ENCODE results near the gene OLFML3.

- TF ChIP-seq CTCF (CRISPR knock-in tag; IDR thresholded peaks at IDR 0.05) (no peak), NBN (conservative IDR thresholded peaks at IDR 0.05) (no peak), SP4 (CRISPR knock-in tag; IDR thresholded peaks at IDR 0.05) (no peak), CREM (IDR thresholded peaks at IDR 0.05) (no peak), CREM (CRISPR knock-in tag; IDR thresholded peaks at IDR 0.05) (no peak), RBAK (CRISPR knock-in tag; IDR thresholded peaks at IDR 0.05) (no peak), ATF1 (CRISPR knock-in tag; IDR thresholded peaks at IDR 0.05) (no peak), ELF4 (CRISPR knock-in tag; IDR thresholded peaks at IDR 0.05; ENCODE audit: borderline replicate concordance) (no peak)
- TF ChIP-seq, protein P1, sequence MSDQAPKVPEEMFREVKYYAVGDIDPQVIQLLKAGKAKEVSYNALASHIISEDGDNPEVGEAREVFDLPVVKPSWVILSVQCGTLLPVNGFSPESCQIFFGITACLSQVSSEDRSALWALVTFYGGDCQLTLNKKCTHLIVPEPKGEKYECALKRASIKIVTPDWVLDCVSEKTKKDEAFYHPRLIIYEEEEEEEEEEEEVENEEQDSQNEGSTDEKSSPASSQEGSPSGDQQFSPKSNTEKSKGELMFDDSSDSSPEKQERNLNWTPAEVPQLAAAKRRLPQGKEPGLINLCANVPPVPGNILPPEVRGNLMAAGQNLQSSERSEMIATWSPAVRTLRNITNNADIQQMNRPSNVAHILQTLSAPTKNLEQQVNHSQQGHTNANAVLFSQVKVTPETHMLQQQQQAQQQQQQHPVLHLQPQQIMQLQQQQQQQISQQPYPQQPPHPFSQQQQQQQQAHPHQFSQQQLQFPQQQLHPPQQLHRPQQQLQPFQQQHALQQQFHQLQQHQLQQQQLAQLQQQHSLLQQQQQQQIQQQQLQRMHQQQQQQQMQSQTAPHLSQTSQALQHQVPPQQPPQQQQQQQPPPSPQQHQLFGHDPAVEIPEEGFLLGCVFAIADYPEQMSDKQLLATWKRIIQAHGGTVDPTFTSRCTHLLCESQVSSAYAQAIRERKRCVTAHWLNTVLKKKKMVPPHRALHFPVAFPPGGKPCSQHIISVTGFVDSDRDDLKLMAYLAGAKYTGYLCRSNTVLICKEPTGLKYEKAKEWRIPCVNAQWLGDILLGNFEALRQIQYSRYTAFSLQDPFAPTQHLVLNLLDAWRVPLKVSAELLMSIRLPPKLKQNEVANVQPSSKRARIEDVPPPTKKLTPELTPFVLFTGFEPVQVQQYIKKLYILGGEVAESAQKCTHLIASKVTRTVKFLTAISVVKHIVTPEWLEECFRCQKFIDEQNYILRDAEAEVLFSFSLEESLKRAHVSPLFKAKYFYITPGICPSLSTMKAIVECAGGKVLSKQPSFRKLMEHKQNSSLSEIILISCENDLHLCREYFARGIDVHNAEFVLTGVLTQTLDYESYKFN (CRISPR knock-in tag; conservative IDR thresholded peaks at IDR 0.05) = no peak
- TF ChIP-seq, protein P2, sequence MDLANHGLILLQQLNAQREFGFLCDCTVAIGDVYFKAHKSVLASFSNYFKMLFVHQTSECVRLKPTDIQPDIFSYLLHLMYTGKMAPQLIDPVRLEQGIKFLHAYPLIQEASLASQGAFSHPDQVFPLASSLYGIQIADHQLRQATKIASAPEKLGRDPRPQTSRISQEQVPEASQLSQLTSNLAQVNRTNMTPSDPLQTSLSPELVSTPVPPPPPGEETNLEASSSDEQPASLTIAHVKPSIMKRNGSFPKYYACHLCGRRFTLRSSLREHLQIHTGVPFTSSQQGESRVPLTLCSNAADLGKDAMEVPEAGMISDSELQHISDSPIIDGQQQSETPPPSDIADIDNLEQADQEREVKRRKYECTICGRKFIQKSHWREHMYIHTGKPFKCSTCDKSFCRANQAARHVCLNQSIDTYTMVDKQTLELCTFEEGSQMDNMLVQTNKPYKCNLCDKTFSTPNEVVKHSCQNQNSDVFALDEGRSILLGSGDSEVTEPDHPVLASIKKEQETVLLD (CRISPR knock-in tag; IDR thresholded peaks at IDR 0.05; ENCODE audit: low read depth) = no peak
Observed at GRCh38 chr1:113935970-113936369, 43.3 kb upstream of the OLFML3 start.

All from HepG2 (cell line).